Keratinocyte (primary cell): ENCODE data around the gene CAMSAP1. TPM values are rescaled to one million over a fixed set of nuclear protein-coding genes. Genes with fewer than 3 reads are reported as not detected.

Experiments used
- DNase-seq: peaks from one replicate; pipeline ENCODE4 v3.0.0-alpha.2; 2011; ENCODE audit warnings: low read depth, missing footprints, low spot score
- FAIRE-seq: peaks from 2 replicates; lab custom pipeline; 2011; peaks lifted over from hg19 to GRCh38; lab: Jason Lieb, UNC
- H2AFZ ChIP-seq: 2 replicates; pipeline ENCODE4 v1.6.0; 2012; ENCODE audit warnings: low read length, control low read depth, inconsistent platforms; ENCODE audit not compliant: control insufficient read depth
- H3K27ac ChIP-seq: 2 replicates; pipeline ENCODE4 v1.5.1; 2011; ENCODE audit warnings: low read length; ENCODE audit not compliant: control insufficient read depth, insufficient read depth
- H3K27me3 ChIP-seq: 3 replicates; pipeline ENCODE4 v1.6.0; 2011; ENCODE audit warnings: low read length; ENCODE audit not compliant: control insufficient read depth, insufficient read depth; ENCODE audit errors: extremely low read depth
- H3K36me3 ChIP-seq, 2 experiments: 2 replicates in 1 of 2; 3 replicates in 1 of 2; pipeline ENCODE4 v1.5.1; 2011; ENCODE audit warnings: low read length in 2 of 2, mild to moderate bottlenecking in 1 of 2; ENCODE audit not compliant: control insufficient read depth in 2 of 2, insufficient read depth in 2 of 2; ENCODE audit errors: extremely low read depth in 1 of 2
- H3K4me1 ChIP-seq: 3 replicates; pipeline ENCODE4 v1.5.1; 2011; ENCODE audit warnings: low read length; ENCODE audit not compliant: control insufficient read depth, insufficient read depth; ENCODE audit errors: extremely low read depth
- H3K4me2 ChIP-seq: 3 replicates; pipeline ENCODE4 v1.6.0; 2011; ENCODE audit warnings: low read depth, low read length; ENCODE audit not compliant: control insufficient read depth, insufficient read depth; ENCODE audit errors: extremely low read depth
- H3K4me3 ChIP-seq, 3 experiments: fragments of 200-600 bp in 1 of 3; sonication (generic) in 1 of 3; 2 replicates in 2 of 3; 3 replicates in 1 of 3; pipeline ENCODE4 v1.5.1; 2011 to 2016; ENCODE audit warnings: low read length in 3 of 3, mild to moderate bottlenecking in 3 of 3, control low read depth in 2 of 3, inconsistent platforms in 1 of 3, low read depth in 1 of 3, mixed read lengths in 1 of 3, mixed run types in 1 of 3, moderate library complexity in 1 of 3; ENCODE audit not compliant: control insufficient read depth in 2 of 3, insufficient read depth in 2 of 3; ENCODE audit errors: extremely low read depth in 1 of 3
- H3K79me2 ChIP-seq: 2 replicates; pipeline ENCODE4 v1.6.0; 2012; ENCODE audit warnings: low read length; ENCODE audit not compliant: control insufficient read depth, insufficient read depth
- H3K9ac ChIP-seq: 3 replicates; pipeline ENCODE4 v1.6.0; 2011; ENCODE audit warnings: low read length; ENCODE audit not compliant: control insufficient read depth, insufficient read depth; ENCODE audit errors: extremely low read depth
- H3K9me1 ChIP-seq: 3 replicates; pipeline ENCODE4 v1.6.0; 2011; ENCODE audit warnings: low read length; ENCODE audit not compliant: control insufficient read depth, insufficient read depth; ENCODE audit errors: extremely low read depth
- H3K9me3 ChIP-seq: 2 replicates; pipeline ENCODE4 v1.5.1; 2012; ENCODE audit warnings: low read depth, low read length; ENCODE audit not compliant: control insufficient read depth
- H4K20me1 ChIP-seq: 3 replicates; pipeline ENCODE4 v1.6.0; 2011; ENCODE audit warnings: low read length; ENCODE audit not compliant: control insufficient read depth, insufficient read depth; ENCODE audit errors: extremely low read depth
- CTCF ChIP-seq, 3 experiments: IDR thresholded peaks in 1 of 3; conservative IDR thresholded peaks in 1 of 3; optimal IDR thresholded peaks in 1 of 3; 2 replicates in 2 of 3; 3 replicates in 1 of 3; pipeline versions ENCODE3 to v1.5.1; 2011; ENCODE audit warnings: low read length in 3 of 3, mild to moderate bottlenecking in 3 of 3, moderate library complexity in 2 of 3, control low read depth in 1 of 3, inconsistent platforms in 1 of 3; ENCODE audit not compliant: insufficient read depth in 2 of 3; ENCODE audit errors: extremely low read depth in 1 of 3
- EZH2 ChIP-seq: IDR thresholded peaks from one replicate; pipeline ENCODE4 v1.6.1; 2012; ENCODE audit warnings: inconsistent platforms, mild to moderate bottlenecking, low read length, moderate library complexity
- dilution Hi-C: fragments of 300-500 bp; cut with MboI; formaldehyde crosslinking; loops from one replicate; pipeline ENCODE4 v1.7.0; 2020; ENCODE audit warnings: low sequenced_read_pairs; ENCODE audit not compliant: extremely low pct_ligation_motif_present
- polyA plus RNA-seq, 5 experiments: library from polyadenylated mRNA; depleted of rRNA in 3 of 5; stranded (reverse) in 3 of 5; stranded (forward) in 1 of 5; unstranded in 1 of 5; fragments of >200 nt; gene quantifications; 1 replicate in 1 of 5; 2 replicates in 3 of 5; 3 replicates in 1 of 5; pipeline versions ENCODE4 v1.2.1 to v1.2.3, GENCODE V29; 2011 to 2012; ENCODE audit warnings: missing spikeins in 2 of 5, low read depth in 1 of 5, low replicate concordance in 1 of 5

Gene CAMSAP1
- polyA plus RNA-seq, 1 donor (not counting 4 experiments of a cell fraction or from before 2014, with no cell fraction given): 8.3 TPM

- peaks cover 4% of the 10 kb centered on the region for H3K9me1 ChIP-seq
- peaks cover 7% of the 10 kb centered on the region for H3K4me1 ChIP-seq
- H3K27me3 ChIP-seq: no peaks in the 10 kb centered on the region
- no peak overlapping the region for H3K9ac ChIP-seq
- peaks cover 9 to 10% of the 10 kb centered on the region in 2 experiments for H3K36me3 ChIP-seq
- H3K4me3 ChIP-seq: no peak overlapping the region
- no peak overlapping the region for H3K4me2 ChIP-seq
- H3K79me2 ChIP-seq: no peaks in the 10 kb centered on the region
- dilution Hi-C loops: no loop called here
- H2AFZ ChIP-seq: no peak overlapping the region
- no peaks in the 10 kb centered on the region for H4K20me1 ChIP-seq
- H3K9me3 ChIP-seq: no peaks in the 10 kb centered on the region
- no peak for DNase-seq
- FAIRE-seq: no peak
- no peak overlapping the region for H3K27ac ChIP-seq
- TF ChIP-seq EZH2 (no peak), CTCF (optimal IDR thresholded peaks at IDR 0.05 in 1 of 3, IDR thresholded peaks at IDR 0.05 in 1 of 3, conservative IDR thresholded peaks at IDR 0.05 in 1 of 3; ENCODE audit: extremely low read depth in 1 of 3, insufficient read depth in 2 of 3, low read length in 3 of 3) (no peak)
These were observed 58.2 kb downstream of the CAMSAP1 start for GRCh38 chr9:135849181-135849580.

GRCh38 chr9:135848341-135849047, 58.9 kb downstream of the CAMSAP1 start:
- H3K9ac ChIP-seq: no peak overlapping the region
- no peak overlapping the region for H3K4me3 ChIP-seq
- H3K9me1 ChIP-seq: peaks cover 4% of the 10 kb centered on the region
- no peaks in the 10 kb centered on the region for H3K27me3 ChIP-seq
- peaks cover 7% of the 10 kb centered on the region for H3K4me1 ChIP-seq
- no peak for FAIRE-seq
- dilution Hi-C loops: no loop called here
- no peaks in the 10 kb centered on the region for H3K79me2 ChIP-seq
- no peaks in the 10 kb centered on the region for H3K9me3 ChIP-seq
- no peak overlapping the region for H3K27ac ChIP-seq
- H3K4me2 ChIP-seq: no peak overlapping the region
- no peaks in the 10 kb centered on the region for H4K20me1 ChIP-seq
- TF ChIP-seq CTCF (optimal IDR thresholded peaks at IDR 0.05 in 1 of 3, IDR thresholded peaks at IDR 0.05 in 1 of 3, conservative IDR thresholded peaks at IDR 0.05 in 1 of 3; ENCODE audit: extremely low read depth in 1 of 3, insufficient read depth in 2 of 3, low read length in 3 of 3) (no peak), EZH2 (no peak)
- H3K36me3 ChIP-seq: peaks cover 9 to 10% of the 10 kb centered on the region in 2 experiments
- no peak for DNase-seq
- H2AFZ ChIP-seq: no peak overlapping the region
